A673 (cell line): ENCODE measurements around the gene FSD1L. TPM values are rescaled to one million over a fixed set of nuclear protein-coding genes. Genes with fewer than 3 reads are reported as not detected.

Experiments
- BruUV-seq: library from RNA; stranded (reverse); fragments of 400-500 nt; replicated peaks from 2 replicates; lab custom pipeline; 2021; lab: Mats Ljungman, UMichigan
- CTCF ChIA-PET: fragments of 300-600 bp; sonication (Branson Sonifier 250); formaldehyde crosslinking; loops from one replicate; lab custom pipeline; 2022; ENCODE audit warnings: antibody characterized with exemption; lab: Charles Lee
- POLR2A ChIA-PET: fragments of 300-600 bp; sonication (Branson Sonifier 250); formaldehyde crosslinking; loops from one replicate; lab custom pipeline; 2022; ENCODE audit warnings: antibody characterized with exemption; ENCODE audit not compliant: low non-redundant PET; lab: Charles Lee
- DNase-seq: peaks from one replicate; pipeline ENCODE4 v3.0.0-alpha.2; 2015; ENCODE audit warnings: low spot score
- H3K27ac ChIP-seq: fragments of 200-600 bp; sonication (generic); 2 replicates; pipeline ENCODE4 v1.5.1; 2016; ENCODE audit warnings: mixed run types, low read depth, mild to moderate bottlenecking, mixed read lengths, antibody characterized with exemption, low read length; ENCODE audit not compliant: poor library complexity, severe bottlenecking
- H3K27me3 ChIP-seq: fragments of 200-600 bp; sonication (generic); replicated peaks from 2 replicates; pipeline ENCODE4 v1.6.1; 2017; ENCODE audit warnings: mixed run types, low read depth, mild to moderate bottlenecking, mixed read lengths, antibody characterized with exemption, low read length; ENCODE audit not compliant: insufficient read depth, poor library complexity
- H3K36me3 ChIP-seq: fragments of 200-600 bp; sonication (generic); 2 replicates; pipeline ENCODE4 v1.6.1; 2016; ENCODE audit warnings: mixed run types, mild to moderate bottlenecking, mixed read lengths, antibody characterized with exemption, low read length; ENCODE audit not compliant: insufficient read depth, poor library complexity, severe bottlenecking
- H3K4me1 ChIP-seq: fragments of 200-600 bp; sonication (generic); 2 replicates; pipeline ENCODE4 v1.6.1; 2017; ENCODE audit warnings: mixed run types, mild to moderate bottlenecking, mixed read lengths, antibody characterized with exemption, low read length; ENCODE audit not compliant: insufficient read depth, poor library complexity, severe bottlenecking
- H3K4me3 ChIP-seq: fragments of 200-600 bp; sonication (generic); 2 replicates; pipeline ENCODE4 v1.5.1; 2016; ENCODE audit warnings: low read depth, mixed run types, mild to moderate bottlenecking, mixed read lengths, low read length; ENCODE audit not compliant: poor library complexity, severe bottlenecking
- H3K9me3 ChIP-seq: fragments of 200-600 bp; sonication (generic); 2 replicates; pipeline ENCODE4 v1.6.1; 2016; ENCODE audit warnings: mixed run types, low read depth, mild to moderate bottlenecking, mixed read lengths, antibody characterized with exemption, low read length; ENCODE audit not compliant: poor library complexity, severe bottlenecking
- EZH2 ChIP-seq: fragments of 200-600 bp; sonication (generic); IDR thresholded peaks from 2 replicates; pipeline ENCODE4 v1.6.1; 2017; ENCODE audit warnings: borderline replicate concordance, low read depth, mild to moderate bottlenecking, mixed read lengths, antibody characterized with exemption, low read length; ENCODE audit not compliant: poor library complexity, severe bottlenecking
- intact Hi-C: fragments of 100-400 bp; cut with micrococcal nuclease; formaldehyde crosslinking; loops from one replicate; pipeline ENCODE4 v1.10.0; 2022; ENCODE audit not compliant: unreplicated experiment
- total RNA-seq: library from RNA; stranded (reverse); gene quantifications from 2 replicates; pipeline ENCODE4 v1.2.3, GENCODE V29; 2021
- TF ChIP-seq, protein P1 (sequence below): fragments of 300-800, 200-600 bp; sonication (generic); conservative IDR thresholded peaks from 2 replicates; pipeline ENCODE4 v1.5.1; 2017; ENCODE audit warnings: low read depth, mild to moderate bottlenecking, antibody characterized with exemption, low read length, moderate library complexity, mixed read lengths

The FSD1L gene
- total RNA-seq, 1 experiment from 2014 or later: 9.8 TPM

DNA sequence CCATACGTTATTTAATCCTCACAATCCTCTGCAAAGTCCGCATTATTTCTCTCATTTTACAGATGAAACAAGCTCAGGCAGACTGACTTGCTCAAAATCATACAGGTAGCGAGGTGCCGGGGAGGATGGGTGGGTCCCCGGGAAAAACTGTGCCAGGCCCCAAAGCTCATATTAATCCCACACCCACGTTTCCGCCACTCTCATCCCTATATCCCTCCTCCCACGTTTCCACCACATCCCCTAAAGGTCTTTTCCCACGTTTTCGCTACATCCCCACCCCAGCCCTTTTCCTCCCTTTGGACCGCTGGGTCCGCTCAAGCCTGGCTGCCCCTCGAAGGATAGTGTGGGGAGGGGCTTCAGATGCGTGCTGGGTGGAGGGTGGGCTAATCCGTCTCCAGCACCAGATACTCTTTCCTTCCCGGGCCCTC, 434 bp upstream of the FSD1L start:
- BruUV-seq: no TSS peak
- peak overlapping the region; percentile 71 for H3K27ac ChIP-seq
- peak overlapping the region; percentile 91 for H3K4me3 ChIP-seq
- H3K36me3 ChIP-seq: no peaks in the 10 kb centered on the region
- ChIA-PET POLR2A (no interaction called here), CTCF (interaction anchor here (0.6 kb wide), 1 partner anchor 59 kb away, joined by 4 read pairs; no protein-coding TSS in a partner anchor)
- DNase-seq: peak; percentile 50
- peaks cover 10% of the 10 kb centered on the region for H3K4me1 ChIP-seq
- H3K27me3 ChIP-seq: no peaks in the 10 kb centered on the region
- TF ChIP-seq, protein P1, sequence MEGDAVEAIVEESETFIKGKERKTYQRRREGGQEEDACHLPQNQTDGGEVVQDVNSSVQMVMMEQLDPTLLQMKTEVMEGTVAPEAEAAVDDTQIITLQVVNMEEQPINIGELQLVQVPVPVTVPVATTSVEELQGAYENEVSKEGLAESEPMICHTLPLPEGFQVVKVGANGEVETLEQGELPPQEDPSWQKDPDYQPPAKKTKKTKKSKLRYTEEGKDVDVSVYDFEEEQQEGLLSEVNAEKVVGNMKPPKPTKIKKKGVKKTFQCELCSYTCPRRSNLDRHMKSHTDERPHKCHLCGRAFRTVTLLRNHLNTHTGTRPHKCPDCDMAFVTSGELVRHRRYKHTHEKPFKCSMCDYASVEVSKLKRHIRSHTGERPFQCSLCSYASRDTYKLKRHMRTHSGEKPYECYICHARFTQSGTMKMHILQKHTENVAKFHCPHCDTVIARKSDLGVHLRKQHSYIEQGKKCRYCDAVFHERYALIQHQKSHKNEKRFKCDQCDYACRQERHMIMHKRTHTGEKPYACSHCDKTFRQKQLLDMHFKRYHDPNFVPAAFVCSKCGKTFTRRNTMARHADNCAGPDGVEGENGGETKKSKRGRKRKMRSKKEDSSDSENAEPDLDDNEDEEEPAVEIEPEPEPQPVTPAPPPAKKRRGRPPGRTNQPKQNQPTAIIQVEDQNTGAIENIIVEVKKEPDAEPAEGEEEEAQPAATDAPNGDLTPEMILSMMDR: no peak
- TF ChIP-seq EZH2: no peak
- intact Hi-C loops: no loop called here
- no peaks in the 10 kb centered on the region for H3K9me3 ChIP-seq

DNA sequence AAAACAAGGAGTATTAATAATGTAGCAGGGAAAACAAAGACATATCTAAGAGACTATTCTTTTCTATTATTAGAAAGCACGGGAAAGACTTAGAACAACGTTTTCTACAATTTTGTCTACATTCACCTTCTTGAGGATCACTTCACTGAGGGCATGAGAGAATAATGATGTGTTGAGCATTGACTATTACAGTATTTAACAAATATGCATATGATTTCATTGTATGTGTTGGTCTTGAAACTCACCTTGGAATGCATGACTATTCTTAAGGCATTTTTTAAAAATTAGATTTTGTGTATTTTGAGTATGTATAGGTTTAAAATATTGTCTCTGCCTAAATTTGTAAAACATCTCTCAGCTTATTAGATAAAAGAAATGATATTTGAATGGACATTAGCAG, 1.2 kb downstream of the FSD1L start:
- intact Hi-C loops: no loop called here
- Histone ChIP-seq H3K36me3 (no peaks in the 10 kb centered on the region), H3K4me1 (peaks cover 10% of the 10 kb centered on the region), H3K27ac (peak overlapping the region; percentile 71), H3K4me3 (peak overlapping the region; percentile 91), H3K27me3 (no peaks in the 10 kb centered on the region), H3K9me3 (no peaks in the 10 kb centered on the region)
- ChIA-PET POLR2A (no interaction called here), CTCF (no interaction called here)
- DNase-seq: no peak
- TF ChIP-seq, protein P1: no peak
- no peak for TF ChIP-seq EZH2
- TSS peak; percentile 69 for BruUV-seq

DNA sequence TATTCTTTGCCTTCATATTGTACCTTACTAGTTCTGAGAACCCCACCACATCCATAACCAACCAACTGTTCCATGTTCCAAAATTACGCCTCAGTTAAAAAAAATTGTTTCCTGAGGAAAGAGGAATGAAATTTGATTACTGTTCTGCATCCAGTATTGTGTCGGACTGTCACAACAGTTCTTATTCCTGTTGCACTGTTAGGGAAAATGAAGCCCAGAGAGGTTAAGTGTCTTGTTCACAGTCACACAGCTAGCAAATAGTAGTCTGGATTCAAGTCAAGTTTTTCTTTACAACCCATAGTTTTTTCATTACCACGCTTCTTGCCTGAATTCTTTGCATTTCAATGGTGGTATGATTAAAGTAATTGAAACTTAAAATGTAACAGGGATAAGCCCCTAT, 4.4 kb downstream of the FSD1L start:
- Histone ChIP-seq H3K27ac (no peak overlapping the region), H3K4me3 (no peak overlapping the region), H3K9me3 (no peaks in the 10 kb centered on the region), H3K27me3 (no peaks in the 10 kb centered on the region), H3K4me1 (peaks cover 10% of the 10 kb centered on the region), H3K36me3 (no peaks in the 10 kb centered on the region)
- TF ChIP-seq EZH2: no peak
- POLR2A ChIA-PET: no interaction called here
- intact Hi-C loops: no loop called here
- BruUV-seq: no TSS peak
- CTCF ChIA-PET: no interaction called here
- peak; percentile 38 for DNase-seq
